GM18870 (cell line): Measurements from ENCODE around the gene C1RL.

Experiments
- ATAC-seq: cut with Tn5 transposase; IDR thresholded peaks from one replicate; pipeline ENCODE4 v1.9.1; 2021; ENCODE audit warnings: moderate library complexity; ENCODE audit not compliant: unreplicated experiment

Gene C1RL, protein sequence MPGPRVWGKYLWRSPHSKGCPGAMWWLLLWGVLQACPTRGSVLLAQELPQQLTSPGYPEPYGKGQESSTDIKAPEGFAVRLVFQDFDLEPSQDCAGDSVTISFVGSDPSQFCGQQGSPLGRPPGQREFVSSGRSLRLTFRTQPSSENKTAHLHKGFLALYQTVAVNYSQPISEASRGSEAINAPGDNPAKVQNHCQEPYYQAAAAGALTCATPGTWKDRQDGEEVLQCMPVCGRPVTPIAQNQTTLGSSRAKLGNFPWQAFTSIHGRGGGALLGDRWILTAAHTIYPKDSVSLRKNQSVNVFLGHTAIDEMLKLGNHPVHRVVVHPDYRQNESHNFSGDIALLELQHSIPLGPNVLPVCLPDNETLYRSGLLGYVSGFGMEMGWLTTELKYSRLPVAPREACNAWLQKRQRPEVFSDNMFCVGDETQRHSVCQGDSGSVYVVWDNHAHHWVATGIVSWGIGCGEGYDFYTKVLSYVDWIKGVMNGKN

DNA sequence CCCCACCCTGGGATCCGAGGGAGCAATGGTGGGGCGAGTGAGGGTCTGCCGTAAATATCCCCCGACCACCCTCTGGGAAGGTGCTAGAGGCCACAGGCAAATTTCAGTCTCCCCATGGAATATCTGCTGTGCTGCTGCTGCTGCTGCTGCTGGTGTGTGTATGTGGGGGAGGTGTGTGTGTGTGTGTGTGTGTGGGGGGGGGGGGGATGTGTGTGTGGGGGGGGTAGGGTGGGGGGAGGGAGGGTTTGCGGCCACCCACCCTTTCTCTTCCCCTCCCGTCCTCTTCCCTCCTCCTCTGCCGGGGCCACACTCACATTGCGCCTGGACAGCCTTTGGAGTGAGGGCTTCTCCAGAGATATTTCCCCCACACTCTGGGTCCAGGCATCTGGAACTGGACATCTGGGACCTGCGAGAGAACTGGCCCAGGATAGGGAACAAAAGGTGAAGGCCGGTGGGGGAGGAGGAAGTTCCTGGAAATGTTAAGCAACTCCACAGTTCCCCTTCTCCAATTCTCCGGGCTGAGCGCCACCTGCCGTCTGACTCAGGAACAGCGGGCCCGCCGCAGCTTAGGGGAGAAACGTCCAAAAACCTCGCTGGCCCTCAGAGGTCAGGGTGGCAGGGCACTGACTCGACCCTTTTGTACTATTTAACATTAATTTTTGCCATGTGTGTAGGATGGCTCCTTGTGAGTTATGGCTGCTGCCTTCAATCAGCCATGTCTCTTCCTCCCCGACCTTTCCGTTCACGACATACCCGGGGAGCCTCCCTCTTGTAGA, at the start of gene C1RL:
C1RL (minus strand) TSS at position 419 of the 776 bp plus-strand sequence; CDS start at position 385, 34 bp downstream.
- no peak for ATAC-seq

DNA sequence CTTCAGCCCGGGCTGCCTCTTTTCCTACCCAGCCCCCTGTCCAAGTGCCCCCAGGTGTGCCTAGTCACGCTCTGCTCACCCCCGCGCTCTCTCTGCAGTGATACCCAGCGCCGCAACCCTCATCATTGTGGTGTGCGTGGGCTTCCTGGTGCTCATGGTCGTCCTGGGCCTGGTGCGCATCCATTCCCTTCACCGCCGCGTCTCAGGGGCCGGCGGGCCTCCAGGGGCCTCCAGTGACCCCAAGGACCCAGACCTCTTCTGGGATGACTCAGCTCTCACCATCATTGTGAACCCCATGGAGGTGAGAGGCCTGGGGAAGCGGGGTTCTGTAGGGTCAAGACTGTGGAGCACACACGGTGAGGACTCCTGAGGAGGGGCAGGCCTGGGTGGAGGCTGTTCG, 48.4 kb upstream of the C1RL start:
- ATAC-seq, result no peak

DNA sequence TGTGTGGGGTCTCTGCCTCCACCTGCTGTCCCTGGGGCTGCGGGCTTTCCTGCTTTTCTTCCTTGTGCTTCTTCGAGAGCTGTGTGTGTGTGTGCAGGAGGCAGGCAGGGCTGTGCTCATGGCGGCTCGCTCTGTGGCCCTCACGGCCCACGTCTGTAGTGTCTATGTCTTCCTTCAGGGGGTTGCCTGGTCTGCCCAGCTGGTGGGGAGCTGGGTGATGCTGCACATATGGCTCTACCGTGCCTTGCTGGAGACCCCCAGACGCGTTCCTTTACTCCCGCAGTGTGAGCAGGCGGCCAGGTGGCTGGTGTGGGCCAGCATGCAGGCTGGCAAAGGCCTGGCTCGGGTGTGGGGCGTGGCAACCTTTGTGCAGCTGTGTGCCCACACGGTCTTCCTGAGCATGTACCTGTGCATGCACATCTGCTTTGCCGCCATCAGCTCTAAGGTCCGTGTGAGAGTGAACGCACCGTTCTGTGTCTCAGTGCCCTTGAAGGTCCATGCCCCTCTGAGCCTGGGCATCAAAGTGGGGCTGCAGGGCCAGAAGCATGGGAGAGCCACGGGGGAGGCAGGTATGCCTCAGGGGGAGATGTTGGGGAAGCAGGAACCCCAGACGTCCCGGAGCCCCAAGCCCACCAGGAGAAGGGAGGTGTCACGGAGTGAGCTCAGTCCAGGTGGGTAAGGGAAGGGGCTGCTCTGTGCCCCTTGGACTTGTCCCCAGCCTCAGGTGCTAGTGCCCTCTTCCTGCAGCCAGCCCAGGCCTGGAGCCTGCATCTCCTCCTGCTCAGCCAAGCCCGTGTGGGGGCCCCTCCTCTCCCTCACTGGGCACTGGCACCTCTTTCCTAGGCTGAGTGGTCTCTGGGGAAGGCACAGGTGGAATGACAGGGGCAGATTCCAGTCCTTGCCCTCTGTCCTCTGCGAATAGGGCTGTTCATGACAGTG, 47.5 kb upstream of the C1RL start:
- no peak for ATAC-seq

DNA sequence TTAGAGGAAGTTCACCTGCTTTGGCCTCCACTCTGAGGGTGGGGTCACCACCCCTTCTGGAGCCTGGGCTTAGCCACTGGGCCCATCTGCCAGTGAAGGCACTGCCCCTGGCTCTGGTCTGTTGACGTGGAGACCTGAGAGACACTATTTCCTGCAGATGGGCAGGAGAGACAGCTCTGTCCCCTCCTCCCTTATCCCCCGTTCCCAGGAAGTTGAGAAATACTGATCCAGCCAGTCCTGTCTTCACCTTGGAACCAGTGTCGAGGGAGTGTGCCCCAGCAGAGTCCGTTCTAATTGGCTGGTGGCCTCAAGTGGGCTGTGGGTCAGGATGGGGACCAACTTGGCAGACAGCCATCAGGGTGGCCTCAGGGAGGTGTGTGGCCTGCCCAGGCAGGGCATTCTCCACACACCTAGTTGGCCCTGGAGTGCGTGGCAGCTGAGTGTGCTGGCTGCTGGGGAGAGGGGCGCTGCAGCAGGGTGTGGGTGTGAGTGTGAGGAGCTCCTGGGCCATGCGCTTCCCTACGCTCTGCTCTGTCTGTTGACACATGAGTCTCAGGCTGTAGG, 46.5 kb upstream of the C1RL start:
- ATAC-seq, result no peak

DNA sequence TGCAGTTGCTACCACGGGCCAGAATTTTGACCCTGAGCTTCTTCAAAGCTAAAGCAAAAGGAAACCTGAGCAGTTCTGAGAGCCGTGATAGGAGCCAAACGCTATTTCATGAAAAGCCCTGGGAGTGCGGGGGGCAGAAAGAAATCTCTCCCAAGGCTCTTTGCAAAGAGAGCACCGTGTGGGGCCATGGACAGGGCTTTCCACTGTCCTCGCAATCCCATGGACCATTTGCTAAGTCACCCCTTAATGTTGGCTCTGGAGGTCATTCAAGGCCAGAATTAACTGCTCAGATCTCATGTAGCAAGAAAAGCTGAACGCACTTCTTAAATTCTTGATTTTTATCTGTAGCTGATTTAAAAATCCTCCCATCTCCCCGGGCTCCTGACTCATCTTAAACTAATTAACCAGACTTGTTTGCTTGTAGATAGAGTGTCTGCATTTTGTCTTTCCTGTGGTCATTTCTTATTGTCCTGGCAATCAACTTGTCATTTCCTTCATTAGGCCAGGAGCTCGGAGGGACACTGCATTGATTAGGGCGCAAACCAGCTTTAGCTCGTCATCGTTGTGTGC, 46.0 kb upstream of the C1RL start:
- no peak for ATAC-seq

DNA sequence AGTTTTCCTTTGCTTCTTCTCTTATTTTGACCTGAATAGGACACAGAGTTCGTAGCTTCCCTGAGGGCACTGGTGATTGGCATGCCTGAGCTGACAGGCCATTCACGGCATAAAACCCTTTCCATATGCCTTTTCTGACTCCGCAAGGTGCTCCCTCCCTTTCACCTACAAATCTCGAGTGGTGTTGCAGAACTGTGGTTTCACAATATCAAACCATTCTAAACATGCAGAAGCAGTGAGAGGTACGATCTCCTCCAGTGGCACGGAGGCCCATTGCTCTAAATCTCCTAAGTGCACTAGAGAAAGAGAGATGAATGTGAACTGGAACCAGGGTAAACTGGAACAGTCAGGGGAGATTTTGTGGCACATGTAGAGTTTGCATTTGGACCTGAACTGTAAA, 45.0 kb upstream of the C1RL start:
- no peak for ATAC-seq

DNA sequence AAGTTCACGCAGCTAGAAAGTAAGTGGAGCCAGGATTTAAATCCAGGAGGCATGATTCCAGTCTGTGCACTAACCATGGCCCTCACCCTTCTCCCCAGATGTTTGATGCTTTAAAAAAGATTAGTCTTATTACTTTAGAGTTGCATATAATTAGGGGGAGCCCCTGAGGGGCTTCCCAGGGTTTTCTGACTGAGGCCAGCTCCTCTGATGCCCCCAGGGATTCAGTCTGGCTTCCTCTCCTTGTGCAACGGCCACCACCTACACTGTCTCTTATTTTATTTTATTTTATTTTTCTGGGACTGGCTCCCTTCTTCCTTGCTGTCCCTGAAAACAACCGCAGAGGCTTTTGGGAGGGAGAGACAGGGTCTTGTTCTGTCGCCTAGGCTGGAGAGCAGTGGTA, 43.8 kb upstream of the C1RL start:
- no peak for ATAC-seq

DNA sequence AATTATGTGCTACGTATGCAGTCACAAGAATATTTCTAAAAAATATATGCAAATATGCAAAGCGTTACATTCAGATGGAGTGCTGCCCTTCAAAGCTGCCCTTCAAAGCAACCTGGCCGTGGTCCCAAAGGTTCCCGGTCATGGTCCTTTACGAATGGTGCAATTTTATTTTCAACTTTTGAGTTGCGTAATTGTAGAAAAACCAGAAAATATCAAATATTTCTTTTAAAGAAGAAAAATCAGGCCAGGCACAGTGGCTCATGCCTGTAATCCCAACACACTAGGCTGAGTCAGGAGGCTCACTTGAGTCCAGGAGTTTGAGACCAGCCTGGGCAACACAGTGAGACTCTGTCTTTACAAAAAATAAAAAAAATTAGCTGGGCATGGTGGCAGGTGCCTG, 42.5 kb upstream of the C1RL start:
- no peak for ATAC-seq

DNA sequence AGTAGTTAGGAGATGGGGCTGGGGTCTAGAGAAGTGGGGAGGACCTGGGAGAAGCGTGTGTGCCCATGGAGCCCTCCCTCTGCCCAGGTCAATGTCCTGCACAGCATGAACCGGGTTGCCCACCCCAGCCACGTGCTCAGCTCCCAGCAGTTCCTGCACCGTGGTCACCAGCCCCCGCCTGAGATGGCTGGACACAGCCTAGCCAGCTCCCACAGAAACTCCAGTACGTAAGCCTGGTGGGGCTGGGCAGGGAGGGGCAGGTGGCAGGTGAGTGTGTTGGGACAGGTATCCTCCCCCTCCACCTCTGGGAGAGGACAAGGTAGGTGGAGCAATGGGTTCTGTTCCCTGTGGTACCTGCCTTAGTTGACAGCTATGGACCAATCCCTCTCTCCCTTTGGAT, 41.8 kb upstream of the C1RL start:
- ATAC-seq, result no peak

DNA sequence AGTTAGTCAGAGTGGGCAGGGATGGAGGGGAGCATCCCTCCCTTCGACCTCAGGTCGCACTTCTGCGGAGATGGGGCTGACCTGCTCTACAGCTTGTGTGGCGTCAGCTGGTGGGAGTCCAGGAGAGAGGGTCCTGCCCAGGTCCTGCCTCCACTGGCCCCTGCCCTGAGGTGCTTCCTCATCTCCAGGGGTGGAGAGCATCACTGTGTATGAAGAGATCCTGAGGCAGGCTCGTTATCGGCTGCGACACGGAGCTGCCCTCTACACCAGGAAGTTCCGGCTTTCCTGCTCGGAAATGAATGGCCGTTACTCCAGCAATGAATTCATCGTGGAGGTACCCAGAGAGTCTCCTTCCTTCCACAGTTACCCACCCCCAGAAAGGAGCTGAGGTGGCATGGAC, 41.3 kb upstream of the C1RL start:
- ATAC-seq, result no peak

DNA sequence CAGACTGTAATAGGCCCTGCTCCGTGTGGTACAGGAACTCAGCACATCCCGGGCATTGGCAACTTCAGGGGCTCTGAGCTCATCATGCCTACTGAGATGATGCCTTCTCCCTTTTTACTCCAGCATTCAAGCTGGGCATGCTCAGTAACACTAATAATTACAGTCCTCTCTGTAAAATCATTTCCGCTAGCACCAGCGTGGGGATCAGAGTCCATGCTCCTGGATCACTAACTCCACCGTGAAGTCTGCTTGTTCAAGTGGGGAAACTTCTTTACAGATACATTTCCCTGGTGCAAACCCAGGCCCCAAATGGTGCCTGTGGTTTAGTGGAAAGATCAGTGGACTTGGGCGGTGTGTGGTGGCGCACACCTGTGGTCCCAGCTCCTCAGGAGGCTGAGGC, 37.9 kb upstream of the C1RL start:
- no peak for ATAC-seq

DNA sequence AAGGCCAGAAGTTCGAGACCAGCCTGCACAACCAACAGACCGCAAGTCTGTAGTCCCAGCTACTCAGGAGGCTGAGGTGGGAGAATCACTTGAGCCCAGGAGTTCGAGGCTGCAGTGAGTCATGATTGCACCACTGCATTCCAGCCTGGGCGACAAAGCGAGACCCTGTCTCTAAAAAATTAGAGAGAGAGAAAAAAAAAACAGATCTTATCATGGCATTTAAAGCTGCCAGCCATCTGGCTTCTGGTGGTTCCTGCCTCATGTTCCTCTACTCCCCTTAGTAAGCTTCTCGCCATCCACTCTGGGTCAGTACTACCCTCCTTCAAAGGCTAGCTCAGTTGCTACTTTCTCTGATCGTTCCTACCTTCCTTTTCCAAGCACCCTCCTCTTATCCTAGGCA, 37.2 kb upstream of the C1RL start:
- no peak for ATAC-seq

DNA sequence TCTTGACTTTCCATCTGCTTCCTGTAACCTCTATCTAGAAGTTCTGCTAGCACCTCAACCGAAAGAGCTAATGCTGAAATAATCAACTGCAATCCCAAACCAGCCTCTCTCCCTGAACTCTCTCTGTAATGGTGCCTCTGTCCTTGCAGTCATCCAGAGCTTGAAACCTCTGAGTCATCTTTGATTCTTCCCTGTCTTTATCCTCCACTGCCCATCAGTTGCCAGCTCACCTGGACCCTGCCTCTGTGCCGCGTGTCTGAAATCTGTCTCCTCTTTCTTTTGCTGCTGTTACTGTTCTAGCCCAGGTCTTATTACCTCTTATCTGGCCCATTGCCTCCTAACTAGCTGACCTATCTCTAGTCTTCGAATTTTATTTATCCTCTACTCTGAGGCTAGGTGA, 36.7 kb upstream of the C1RL start:
- ATAC-seq, result no peak

DNA sequence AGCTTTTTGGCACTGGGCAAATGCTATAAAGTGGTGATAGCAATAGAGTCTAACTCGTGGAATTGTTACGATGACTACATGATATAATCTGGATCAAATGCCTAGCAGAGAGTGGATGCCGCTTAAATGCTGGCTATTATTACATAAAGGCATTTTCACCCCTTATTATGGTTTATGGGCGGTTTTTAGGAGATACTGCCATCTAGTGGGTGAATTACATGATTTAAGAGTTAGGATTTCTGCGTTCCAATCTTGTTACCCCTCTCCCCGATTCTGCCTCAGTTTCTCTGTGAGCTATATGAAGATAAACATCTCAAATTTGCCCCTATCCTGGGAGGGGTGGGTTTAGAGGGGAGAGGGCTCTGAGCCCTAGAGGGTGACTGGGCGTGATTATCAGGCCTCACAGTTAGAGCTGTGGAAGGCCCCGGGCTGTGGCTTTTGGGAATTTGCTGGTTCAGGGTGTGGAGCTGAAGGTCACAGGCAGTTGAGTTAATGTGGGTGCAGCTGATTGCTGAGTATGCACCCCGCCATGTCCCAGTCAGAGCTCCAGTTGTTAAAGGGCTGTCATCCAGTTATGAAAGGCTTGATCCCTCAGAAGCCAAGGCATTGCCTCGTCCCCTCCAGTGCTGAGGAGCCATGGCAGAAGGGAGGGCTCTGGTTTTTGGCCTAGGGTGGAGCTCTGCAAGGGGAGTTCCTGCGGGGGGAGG, 35.6 kb upstream of the C1RL start:
- no peak for ATAC-seq

DNA sequence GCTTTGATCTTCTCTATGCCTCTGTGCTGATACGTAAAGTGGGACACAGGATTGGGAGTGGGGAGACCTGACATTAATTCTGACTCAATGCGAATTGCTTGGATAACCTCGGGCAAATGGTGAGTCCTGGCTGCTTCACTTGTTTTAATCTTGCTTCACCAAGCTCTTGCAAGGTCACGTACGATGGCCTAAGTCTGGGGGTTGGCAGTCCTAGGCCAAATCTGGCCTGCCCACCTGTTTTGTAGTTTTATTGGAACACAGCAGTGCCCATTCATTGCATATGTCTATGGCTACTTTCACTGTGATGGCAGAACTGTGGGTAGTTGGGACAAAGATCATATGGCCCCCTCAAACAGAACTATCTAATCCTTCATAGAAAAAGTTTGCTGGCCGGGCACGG, 34.5 kb upstream of the C1RL start:
- no peak for ATAC-seq

DNA sequence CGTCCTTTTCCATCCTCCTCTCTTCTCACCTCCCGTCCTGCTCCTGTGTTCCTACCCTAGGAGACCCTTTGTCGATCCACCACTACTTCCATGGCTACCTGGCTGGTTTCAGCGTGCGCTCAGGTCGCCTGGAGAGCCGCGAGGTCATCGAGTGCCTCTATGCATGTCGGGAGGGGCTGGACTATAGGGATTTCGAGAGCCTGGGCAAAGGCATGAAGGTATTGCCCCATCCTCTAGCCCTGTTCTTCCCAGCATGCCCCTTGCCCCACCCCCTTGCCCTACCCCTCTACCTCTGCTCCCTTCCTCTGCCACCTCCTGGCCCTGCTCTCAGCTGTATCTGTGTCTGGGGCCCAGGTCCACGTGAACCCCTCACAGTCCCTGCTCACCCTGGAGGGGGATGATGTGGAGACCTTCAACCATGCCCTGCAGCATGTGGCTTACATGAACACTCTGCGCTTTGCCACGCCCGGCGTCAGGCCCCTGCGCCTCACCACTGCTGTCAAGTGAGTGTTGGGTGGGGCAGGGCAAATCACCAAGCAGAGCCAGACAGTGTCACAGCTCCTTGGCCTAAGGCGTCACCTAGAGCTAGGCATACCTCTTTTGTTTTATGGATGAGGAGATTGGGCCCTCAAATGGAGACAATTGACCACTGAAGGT, 33.9 kb upstream of the C1RL start:
- no peak for ATAC-seq

DNA sequence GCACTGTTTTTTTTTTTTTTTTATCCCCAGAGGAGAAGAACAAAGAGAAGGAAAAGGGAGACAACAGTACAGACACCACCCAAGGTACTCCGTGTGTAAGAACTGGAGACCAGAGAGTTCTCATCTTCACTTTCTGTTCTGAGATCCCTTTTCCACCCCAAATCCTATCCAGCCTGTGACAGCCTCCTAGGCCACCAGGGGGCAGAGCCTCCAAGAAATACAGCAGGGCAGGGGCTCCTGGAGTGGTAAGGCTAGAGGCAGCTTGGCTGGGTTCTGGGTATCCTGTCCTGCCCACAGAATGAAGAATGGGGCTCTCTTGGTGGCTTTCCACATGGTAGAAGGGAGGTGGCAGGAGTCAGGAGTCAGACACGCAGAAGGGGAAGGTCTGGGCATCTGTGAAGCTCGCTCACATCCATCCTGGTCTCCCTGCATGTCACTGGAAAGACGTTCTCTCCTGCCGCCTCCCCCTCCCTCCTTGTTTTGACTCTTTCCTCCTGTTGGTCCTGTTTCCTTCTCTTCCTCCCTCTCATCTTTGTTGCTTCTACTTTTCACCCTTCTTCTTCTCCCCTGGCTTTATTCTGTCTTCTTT, 33.1 kb upstream of the C1RL start:
- ATAC-seq, result no peak

DNA sequence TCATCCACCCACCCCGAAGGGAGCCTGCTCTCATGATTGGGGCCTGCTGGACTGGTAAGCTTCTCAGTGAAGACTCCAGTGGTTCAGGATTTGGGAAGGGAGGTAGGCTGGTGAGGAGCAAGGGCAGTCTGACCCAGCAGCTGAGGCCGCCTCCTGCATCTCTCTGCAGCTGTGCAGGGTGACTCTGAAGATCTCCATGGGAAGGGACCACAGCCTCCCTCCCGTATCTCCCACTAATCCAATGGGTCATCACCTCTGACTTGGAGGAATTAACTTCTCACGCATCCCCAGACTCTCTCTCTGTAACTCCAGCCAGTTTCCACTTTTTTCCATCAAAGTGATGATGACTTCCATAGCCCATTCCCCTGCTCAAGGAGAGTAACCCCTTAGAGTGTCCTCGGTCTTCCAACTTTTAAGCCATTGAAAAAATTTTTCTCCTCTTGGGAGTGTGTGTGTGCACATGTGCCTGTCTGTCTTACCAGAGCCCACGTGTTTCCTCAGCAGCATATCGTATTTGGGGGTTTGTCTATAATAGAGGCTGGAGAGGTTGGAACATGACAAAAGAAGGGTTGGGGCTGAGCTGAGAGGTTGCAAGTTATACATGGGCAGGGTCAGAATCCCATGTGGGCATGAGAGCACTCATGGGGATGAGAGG, 32.5 kb upstream of the C1RL start:
- ATAC-seq, result no peak
